Mucosa of descending colon (tissue), 3 donors: ENCODE measurements around the gene LAMA3. TPM values are rescaled to one million over a fixed set of nuclear protein-coding genes. Genes with fewer than 3 reads are reported as not detected.

Experiments used
- ATAC-seq: fragments of 200-7000 bp; cut with Tn5 transposase; one replicate; pipeline ENCODE4 v1.9.1; 2020; ENCODE audit warnings: mild to moderate bottlenecking, moderate library complexity
- DNase-seq, 3 donors: peaks; one replicate each; pipeline ENCODE4 v3.0.0-alpha.2; 2020
- H3K36me3 ChIP-seq: fragments of 200-600 bp; one replicate; pipeline ENCODE4 v1.8.0; 2021; ENCODE audit warnings: low read depth, mild to moderate bottlenecking
- H3K4me1 ChIP-seq: fragments of 200-600 bp; one replicate; pipeline ENCODE4 v1.8.0; 2021; ENCODE audit warnings: low read depth, mild to moderate bottlenecking
- H3K4me3 ChIP-seq: fragments of 200-600 bp; one replicate; pipeline ENCODE4 v1.8.0; 2021; ENCODE audit warnings: mild to moderate bottlenecking
- H3K9me3 ChIP-seq: fragments of 200-600 bp; one replicate; pipeline ENCODE4 v1.8.0; 2021; ENCODE audit warnings: mild to moderate bottlenecking
- intact Hi-C, 2 donors: fragments of 100-400 bp; cut with DNase I in 1 of 2; cut with micrococcal nuclease in 1 of 2; formaldehyde crosslinking; loops; one replicate each; pipeline versions ENCODE4 v1.11.0 to v1.11.1; 2022; cut with DNase I, micrococcal nuclease
- total RNA-seq, 3 donors: library from RNA; stranded (reverse); fragmentation: NEBNext Ultra II Directional in 2 of 3; extraction: Animal tissue kit (Norgen Biotek cat#: 25700) in 2 of 3; gene quantifications; one replicate each; pipeline versions ENCODE4 v1.2.1 to v1.2.4, GENCODE V29; 2021 to 2023
- TF ChIP-seq, protein P1 (sequence below): fragments of 200-600 bp; IDR thresholded peaks from one replicate; pipeline ENCODE4 v1.8.0; 2022; ENCODE audit warnings: antibody characterized with exemption, mild to moderate bottlenecking
- donor health status: DM: no; HTN: no; CAD: no; lungs with moderate emphysema.
- donor health status: DM: no; HTN: no; CAD: no.
- donor health status: DM: no; HTN: yes; CAD: no.

LAMA3 gene
- total RNA-seq, 3 donors from 2014 or later, result 29.0 to 62.0 (median 49.0) TPM

GRCh38 chr18:23652232-23652631 is 37.0 kb upstream of the LAMA3 start:
- no peak for ATAC-seq
- no peak for DNase-seq
- Histone ChIP-seq H3K9me3 (no peaks in the 10 kb centered on the region), H3K4me3 (no peak overlapping the region), H3K4me1 (peaks cover 8% of the 10 kb centered on the region), H3K36me3 (no peaks in the 10 kb centered on the region)
- TF ChIP-seq, protein P1, sequence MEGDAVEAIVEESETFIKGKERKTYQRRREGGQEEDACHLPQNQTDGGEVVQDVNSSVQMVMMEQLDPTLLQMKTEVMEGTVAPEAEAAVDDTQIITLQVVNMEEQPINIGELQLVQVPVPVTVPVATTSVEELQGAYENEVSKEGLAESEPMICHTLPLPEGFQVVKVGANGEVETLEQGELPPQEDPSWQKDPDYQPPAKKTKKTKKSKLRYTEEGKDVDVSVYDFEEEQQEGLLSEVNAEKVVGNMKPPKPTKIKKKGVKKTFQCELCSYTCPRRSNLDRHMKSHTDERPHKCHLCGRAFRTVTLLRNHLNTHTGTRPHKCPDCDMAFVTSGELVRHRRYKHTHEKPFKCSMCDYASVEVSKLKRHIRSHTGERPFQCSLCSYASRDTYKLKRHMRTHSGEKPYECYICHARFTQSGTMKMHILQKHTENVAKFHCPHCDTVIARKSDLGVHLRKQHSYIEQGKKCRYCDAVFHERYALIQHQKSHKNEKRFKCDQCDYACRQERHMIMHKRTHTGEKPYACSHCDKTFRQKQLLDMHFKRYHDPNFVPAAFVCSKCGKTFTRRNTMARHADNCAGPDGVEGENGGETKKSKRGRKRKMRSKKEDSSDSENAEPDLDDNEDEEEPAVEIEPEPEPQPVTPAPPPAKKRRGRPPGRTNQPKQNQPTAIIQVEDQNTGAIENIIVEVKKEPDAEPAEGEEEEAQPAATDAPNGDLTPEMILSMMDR, result no peak
- intact Hi-C loops, result no loop called here

GRCh38 chr18:23658285-23658684 is 31.0 kb upstream of the LAMA3 start:
- H3K36me3 ChIP-seq, result no peaks in the 10 kb centered on the region
- peaks cover 7% of the 10 kb centered on the region for H3K4me1 ChIP-seq
- ATAC-seq, result no peak
- H3K4me3 ChIP-seq, result no peak overlapping the region
- no peaks in the 10 kb centered on the region for H3K9me3 ChIP-seq
- no peak for DNase-seq
- intact Hi-C loops, result no loop called here
- TF ChIP-seq, protein P1, result no peak

- Histone ChIP-seq H3K4me1 (peaks cover 7% of the 10 kb centered on the region), H3K36me3 (no peaks in the 10 kb centered on the region), H3K9me3 (no peaks in the 10 kb centered on the region), H3K4me3 (no peak overlapping the region)
- ATAC-seq (no peak), DNase-seq (no peak)
- TF ChIP-seq, protein P1, result no peak
- intact Hi-C loops, result no loop called here
Measured at GRCh38 chr18:23661735-23662308, 27.4 kb upstream of the LAMA3 start.

GRCh38 chr18:23662309-23663263 is 26.7 kb upstream of the LAMA3 start, which contains the start of gene ANKRD29:
ANKRD29 (minus strand) TSS chr18:23662911; CDS start chr18:23662730, 181 bp downstream.
- DNase-seq (peak; percentile 50 to 67 (median 57)), ATAC-seq (peak; percentile 86)
- intact Hi-C loops, result no loop called here
- H3K4me1 ChIP-seq, result peaks cover 7% of the 10 kb centered on the region
- no peaks in the 10 kb centered on the region for H3K9me3 ChIP-seq
- TF ChIP-seq, protein P1, result no peak
- peak within 1 kb of the TSS; percentile 6 for H3K4me3 ChIP-seq
- no peaks in the 10 kb centered on the region for H3K36me3 ChIP-seq

DNA sequence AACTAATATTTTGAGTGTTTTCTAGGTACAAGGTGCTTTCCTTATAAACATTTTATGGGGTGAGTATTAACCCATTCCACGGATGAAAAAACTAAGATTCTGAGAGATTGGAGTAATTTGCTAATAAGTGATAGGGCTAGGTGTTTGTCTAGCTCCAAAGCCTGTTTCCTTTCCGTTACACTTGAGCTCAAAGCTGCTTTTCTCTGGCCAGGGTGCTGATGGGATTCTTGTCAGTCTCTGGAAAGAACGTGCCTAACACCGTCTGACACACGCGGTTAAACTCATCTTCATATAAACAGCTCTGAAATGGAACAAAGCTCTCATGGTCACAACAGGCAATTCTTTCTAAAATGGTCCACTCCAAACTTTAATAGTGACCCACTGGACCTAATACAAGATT is 24.6 kb upstream of the LAMA3 start:
- ATAC-seq (no peak), DNase-seq (no peak)
- no peaks in the 10 kb centered on the region for H3K36me3 ChIP-seq
- H3K4me3 ChIP-seq, result no peak overlapping the region
- TF ChIP-seq, protein P1, result no peak
- intact Hi-C loops, result no loop called here
- H3K9me3 ChIP-seq, result no peaks in the 10 kb centered on the region
- H3K4me1 ChIP-seq, result peaks cover 7% of the 10 kb centered on the region
